GM20431 (cell line): ENCODE results near the gene KIAA0753.

Source experiments
- in situ Hi-C: fragments of 300-500 bp; cut with MseI, MboI; formaldehyde crosslinking; loops from one replicate; pipeline ENCODE4 v1.15.0; 2020; ENCODE audit warnings: low sequenced_read_pairs; ENCODE audit not compliant: unreplicated experiment

Gene KIAA0753

GRCh38 chr17:6640536-6641246, at the start of gene KIAA0753, which contains the start of gene TXNDC17:
Gene KIAA0753 (minus strand): TSS chr17:6640711. CDS start chr17:6635103, 5,608 bp downstream.
Gene TXNDC17 (plus strand): TSS chr17:6641060. CDS start chr17:6641083, 23 bp downstream.
- in situ Hi-C loops: no loop called here

GRCh38 chr17:6688944-6689343, 48.4 kb upstream of the KIAA0753 start:
- in situ Hi-C loops: no loop called here

GRCh38 chr17:6686026-6686425, 45.5 kb upstream of the KIAA0753 start:
- in situ Hi-C loops: no loop called here

- in situ Hi-C loops: no loop called here
Observed at GRCh38 chr17:6684881-6685767, 44.6 kb upstream of the KIAA0753 start.

- in situ Hi-C loops: no loop called here
Observed at GRCh38 chr17:6684460-6684783, 43.9 kb upstream of the KIAA0753 start.

GRCh38 chr17:6683730-6684459, 43.4 kb upstream of the KIAA0753 start:
- in situ Hi-C loops: no loop called here

GRCh38 chr17:6683081-6683684, 42.7 kb upstream of the KIAA0753 start:
- in situ Hi-C loops: no loop called here

GRCh38 chr17:6682339-6682738, 41.8 kb upstream of the KIAA0753 start:
- in situ Hi-C loops: no loop called here

GRCh38 chr17:6681671-6682070, 41.2 kb upstream of the KIAA0753 start:
- in situ Hi-C loops: no loop called here

- in situ Hi-C loops: no loop called here
Observed at GRCh38 chr17:6681176-6681575, 40.7 kb upstream of the KIAA0753 start.

- in situ Hi-C loops: no loop called here
Observed at GRCh38 chr17:6679241-6679640, 38.7 kb upstream of the KIAA0753 start.

- in situ Hi-C loops: no loop called here
Observed at GRCh38 chr17:6677946-6678345, 37.4 kb upstream of the KIAA0753 start.

- in situ Hi-C loops: no loop called here
Observed at GRCh38 chr17:6677158-6677831, 36.8 kb upstream of the KIAA0753 start.

- in situ Hi-C loops: no loop called here
Observed at GRCh38 chr17:6676802-6677157, 36.3 kb upstream of the KIAA0753 start.

GRCh38 chr17:6675201-6675825, 34.8 kb upstream of the KIAA0753 start:
- in situ Hi-C loops: no loop called here

- in situ Hi-C loops: loop anchor here (25.0 kb wide), 2 partner anchors 163 to 338 kb away; partner anchors contain the start of genes BCL6B, RNASEK and TEKT1
Observed at GRCh38 chr17:6674586-6674985, 34.1 kb upstream of the KIAA0753 start.

GRCh38 chr17:6671431-6671830, 30.9 kb upstream of the KIAA0753 start:
- in situ Hi-C loops: loop anchor here (25.0 kb wide), 2 partner anchors 166 to 341 kb away; partner anchors contain the start of genes BCL6B, RNASEK and TEKT1

- in situ Hi-C loops: loop anchor here (25.0 kb wide), 2 partner anchors 166 to 341 kb away; partner anchors contain the start of genes BCL6B, RNASEK and TEKT1
Observed at GRCh38 chr17:6670999-6671398, 30.5 kb upstream of the KIAA0753 start.

- in situ Hi-C loops: loop anchor here (25.0 kb wide), 2 partner anchors 167 to 342 kb away; partner anchors contain the start of genes BCL6B, RNASEK and TEKT1
Observed at GRCh38 chr17:6670571-6670970, 30.1 kb upstream of the KIAA0753 start.
